ENCODE measurements around the gene SHANK1.
"Not testable (repeated sequence)": the region's sequence is repeated elsewhere in the genome, so short reads cannot be mapped to it uniquely, and the experiment has no call there.

DNA sequence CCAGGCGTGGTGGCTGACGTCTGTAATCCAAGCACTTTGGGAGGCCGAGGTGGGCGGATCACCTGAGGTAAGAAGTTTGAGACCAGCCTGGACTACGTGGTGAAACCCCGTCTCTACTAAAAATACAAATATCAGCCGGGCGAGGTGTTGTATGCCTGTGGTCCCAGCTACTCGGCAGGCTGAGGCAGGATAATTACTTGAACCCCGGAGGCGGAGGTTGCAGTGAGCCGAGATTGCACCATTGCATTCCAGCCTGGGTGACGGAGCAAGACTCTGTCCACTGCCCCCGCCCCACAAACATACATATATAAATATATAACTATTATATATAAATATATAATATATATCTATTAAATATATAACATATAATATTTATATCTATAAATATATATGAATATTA lies 27.5 kb upstream of the SHANK1 start:
- TF ChIP-seq POLR2A (IDR thresholded peaks at IDR 0.05) = not testable (repeated sequence)
- TF ChIP-seq, protein P1, sequence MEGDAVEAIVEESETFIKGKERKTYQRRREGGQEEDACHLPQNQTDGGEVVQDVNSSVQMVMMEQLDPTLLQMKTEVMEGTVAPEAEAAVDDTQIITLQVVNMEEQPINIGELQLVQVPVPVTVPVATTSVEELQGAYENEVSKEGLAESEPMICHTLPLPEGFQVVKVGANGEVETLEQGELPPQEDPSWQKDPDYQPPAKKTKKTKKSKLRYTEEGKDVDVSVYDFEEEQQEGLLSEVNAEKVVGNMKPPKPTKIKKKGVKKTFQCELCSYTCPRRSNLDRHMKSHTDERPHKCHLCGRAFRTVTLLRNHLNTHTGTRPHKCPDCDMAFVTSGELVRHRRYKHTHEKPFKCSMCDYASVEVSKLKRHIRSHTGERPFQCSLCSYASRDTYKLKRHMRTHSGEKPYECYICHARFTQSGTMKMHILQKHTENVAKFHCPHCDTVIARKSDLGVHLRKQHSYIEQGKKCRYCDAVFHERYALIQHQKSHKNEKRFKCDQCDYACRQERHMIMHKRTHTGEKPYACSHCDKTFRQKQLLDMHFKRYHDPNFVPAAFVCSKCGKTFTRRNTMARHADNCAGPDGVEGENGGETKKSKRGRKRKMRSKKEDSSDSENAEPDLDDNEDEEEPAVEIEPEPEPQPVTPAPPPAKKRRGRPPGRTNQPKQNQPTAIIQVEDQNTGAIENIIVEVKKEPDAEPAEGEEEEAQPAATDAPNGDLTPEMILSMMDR (IDR thresholded peaks at IDR 0.05) = not testable (repeated sequence)
